HCT116 (cell line): ENCODE results near the gene TMEM132D. TPM values are rescaled to one million over a fixed set of nuclear protein-coding genes. Genes with fewer than 3 reads are reported as not detected.

ENCODE experiments used
- ATAC-seq: fragments of 200-7000 bp; cut with Tn5 transposase; 2 replicates; pipeline ENCODE4 v1.9.1; 2020; ENCODE audit warnings: mild to moderate bottlenecking, moderate library complexity
- BruUV-seq: library from RNA; stranded (reverse); fragments of 400-500 nt; replicated peaks from 2 replicates; lab custom pipeline; 2021; lab: Mats Ljungman, UMichigan
- CTCF ChIA-PET: fragments of 300-600 bp; sonication (Branson Sonifier 250); formaldehyde crosslinking; loops from one replicate; lab custom pipeline; 2021; ENCODE audit warnings: antibody characterized with exemption; lab: Charles Lee
- POLR2A ChIA-PET: fragments of 300-600, 350-600 bp; sonication (Branson Sonifier 250); formaldehyde crosslinking; loops from one replicate; lab custom pipeline; 2021; ENCODE audit warnings: antibody characterized with exemption; lab: Charles Lee
- RAD21 ChIA-PET, 2 experiments: fragments of 300-600 bp; sonication (Branson Sonifier 250); formaldehyde crosslinking; loops; one replicate each; lab custom pipeline; 2023; ENCODE audit warnings: low total read pairs in 2 of 2; ENCODE audit not compliant: uncharacterized antibody in 2 of 2, unreplicated experiment in 2 of 2, low non-redundant PET in 1 of 2; lab: Charles Lee
- DNase-seq: peaks from one replicate; pipeline ENCODE4 v3.0.0-alpha.2; 2010; ENCODE audit warnings: low read depth, low spot score
- H2AFZ ChIP-seq: fragments of 200-600 bp; shearing (Covaris generic), sonication (generic); 2 replicates; pipeline ENCODE4 v1.6.1; 2017; ENCODE audit warnings: low read depth, mixed run types, mixed read lengths, antibody characterized with exemption, low read length; ENCODE audit not compliant: poor library complexity, severe bottlenecking
- H3K27ac ChIP-seq: 2 replicates; pipeline ENCODE4 v1.5.1; 2012; ENCODE audit warnings: low read depth, low read length
- H3K27me3 ChIP-seq: fragments of 200-600 bp; sonication (generic); 2 replicates; pipeline ENCODE4 v1.6.1; 2016; ENCODE audit warnings: mixed run types, low read length, mixed read lengths; ENCODE audit not compliant: insufficient read depth
- H3K36me3 ChIP-seq, 2 experiments: fragments of 200-500 bp in 1 of 2; fragments of 200-600 bp in 1 of 2; sonication (Bioruptor generic) in 1 of 2; sonication (generic) in 1 of 2; 2 replicates each; pipeline versions ENCODE4 v1.5.1 to v1.6.1; 2014 to 2016; ENCODE audit warnings: low read length in 2 of 2, inconsistent platforms in 1 of 2, mixed read lengths in 1 of 2, mixed run types in 1 of 2; ENCODE audit not compliant: insufficient read depth in 2 of 2, control insufficient read depth in 1 of 2
- H3K4me1 ChIP-seq, 2 experiments: fragments of 200-600 bp in 1 of 2; sonication (generic) in 1 of 2; 2 replicates each; pipeline versions ENCODE4 v1.5.1 to v1.6.1; 2012 to 2017; ENCODE audit warnings: low read length in 2 of 2, inconsistent platforms in 1 of 2, mild to moderate bottlenecking in 1 of 2, mixed read lengths in 1 of 2, mixed run types in 1 of 2, moderate library complexity in 1 of 2; ENCODE audit not compliant: insufficient read depth in 2 of 2, control insufficient read depth in 1 of 2
- H3K4me2 ChIP-seq: fragments of 200-600 bp; sonication (generic); 2 replicates; pipeline ENCODE4 v1.6.1; 2017; ENCODE audit warnings: mixed run types, low read length, mixed read lengths
- H3K4me3 ChIP-seq, 2 experiments: fragments of 200-600 bp in 1 of 2; sonication (generic) in 1 of 2; replicated peaks in 1 of 2; 2 replicates each; pipeline ENCODE4 v1.5.1; 2011 to 2016; ENCODE audit warnings: low read length in 2 of 2, control low read depth in 1 of 2, low read depth in 1 of 2, mild to moderate bottlenecking in 1 of 2, mixed read lengths in 1 of 2, mixed run types in 1 of 2
- H3K79me2 ChIP-seq: fragments of 200-600 bp; sonication (generic); 2 replicates; pipeline ENCODE4 v1.6.1; 2017; ENCODE audit warnings: mild to moderate bottlenecking, mixed run types, low read length, moderate library complexity, mixed read lengths; ENCODE audit not compliant: insufficient read depth
- H3K9ac ChIP-seq: fragments of 200-600 bp; sonication (generic); 2 replicates; pipeline ENCODE4 v1.6.1; 2016; ENCODE audit warnings: low read length, mixed read lengths
- H3K9me2 ChIP-seq: fragments of 200-600 bp; sonication (generic), shearing (Covaris generic); 2 replicates; pipeline ENCODE4 v1.6.1; 2017; ENCODE audit warnings: mixed run types, mild to moderate bottlenecking, moderate library complexity; ENCODE audit not compliant: insufficient read depth
- H3K9me3 ChIP-seq, 2 experiments: fragments of 200-500 bp in 1 of 2; fragments of 200-600 bp in 1 of 2; sonication (Bioruptor generic) in 1 of 2; sonication (generic) in 1 of 2; 2 replicates each; pipeline ENCODE4 v1.6.1; 2014 to 2017; ENCODE audit warnings: low read length in 2 of 2, mixed read lengths in 2 of 2, inconsistent platforms in 1 of 2, low read depth in 1 of 2, mild to moderate bottlenecking in 1 of 2, mixed run types in 1 of 2, moderate library complexity in 1 of 2; ENCODE audit not compliant: control insufficient read depth in 1 of 2, insufficient read depth in 1 of 2
- H4K20me1 ChIP-seq: fragments of 200-600 bp; sonication (generic), shearing (Covaris generic); 2 replicates; pipeline ENCODE4 v1.6.1; 2017; ENCODE audit warnings: mixed run types, mild to moderate bottlenecking, moderate library complexity; ENCODE audit not compliant: insufficient read depth
- CBX3 ChIP-seq: IDR thresholded peaks from 2 replicates; pipeline ENCODE4 v1.6.1; 2012; ENCODE audit warnings: low read depth
- CEBPB ChIP-seq: IDR thresholded peaks from 2 replicates; pipeline ENCODE4 v1.6.1; 2012; ENCODE audit warnings: low read depth
- EGR1 ChIP-seq: IDR thresholded peaks from 2 replicates; pipeline ENCODE4 v1.6.1; 2012; ENCODE audit warnings: low read depth
- EZH2 ChIP-seq: fragments of 200-600 bp; sonication (generic); IDR thresholded peaks from 2 replicates; pipeline ENCODE4 v1.6.1; 2017; ENCODE audit warnings: antibody characterized with exemption, mixed run types
- EZH2phosphoT487 ChIP-seq: fragments of 200-600 bp; IDR thresholded peaks from 2 replicates; pipeline ENCODE4 v1.6.1; 2018; ENCODE audit warnings: antibody characterized with exemption, borderline replicate concordance
- FOSL1 ChIP-seq: IDR thresholded peaks from 2 replicates; pipeline ENCODE4 v1.6.1; 2012; ENCODE audit warnings: low read depth
- JUND ChIP-seq: IDR thresholded peaks from 2 replicates; pipeline ENCODE4 v1.6.1; 2012
- POLR2A ChIP-seq: IDR thresholded peaks from 2 replicates; pipeline ENCODE4 v1.7.0; 2011; ENCODE audit warnings: borderline replicate concordance; ENCODE audit not compliant: insufficient read depth, insufficient read length; ENCODE audit errors: extremely low read depth
- POLR2AphosphoS5 ChIP-seq: IDR thresholded peaks from 2 replicates; pipeline ENCODE4 v1.6.1; 2011; ENCODE audit warnings: mild to moderate bottlenecking, low read depth, low read length, moderate library complexity
- RAD21 ChIP-seq: IDR thresholded peaks from 2 replicates; pipeline ENCODE4 v1.6.1; 2012; ENCODE audit warnings: low read depth, mild to moderate bottlenecking
- SIN3A ChIP-seq: IDR thresholded peaks from 2 replicates; pipeline ENCODE4 v1.6.1; 2012; ENCODE audit warnings: low read depth
- SRF ChIP-seq: IDR thresholded peaks from 2 replicates; pipeline ENCODE4 v1.6.1; 2012; ENCODE audit warnings: low read depth
- ZNF274 ChIP-seq: fragments of 200-500 bp; sonication (Bioruptor generic); IDR thresholded peaks from 2 replicates; pipeline ENCODE4 v1.6.1; 2014; ENCODE audit warnings: mild to moderate bottlenecking, low read depth, low read length, inconsistent platforms
- intact Hi-C: fragments of 100-400 bp; cut with micrococcal nuclease; formaldehyde crosslinking; loops from 2 replicates; pipeline ENCODE4 v1.10.0; 2022
- total RNA-seq: library from RNA; stranded (reverse); gene quantifications from one replicate; pipeline ENCODE4 v1.2.1, GENCODE V29; 2021; ENCODE audit not compliant: unreplicated experiment
- TF ChIP-seq, protein P1 (sequence below): IDR thresholded peaks from 2 replicates; pipeline ENCODE4 v1.6.1; 2012; ENCODE audit warnings: low read depth
- TF ChIP-seq, protein P2 (sequence below): IDR thresholded peaks from 2 replicates; pipeline ENCODE4 v1.6.1; 2011; ENCODE audit warnings: mild to moderate bottlenecking, low read length, moderate library complexity; ENCODE audit not compliant: insufficient replicate concordance; ENCODE audit errors: extremely low read depth
- TF ChIP-seq, protein P3 (sequence below): IDR thresholded peaks from 2 replicates; pipeline ENCODE4 v1.6.1; 2012

TMEM132D gene
- total RNA-seq, 1 experiment from 2014 or later: not detected

DNA sequence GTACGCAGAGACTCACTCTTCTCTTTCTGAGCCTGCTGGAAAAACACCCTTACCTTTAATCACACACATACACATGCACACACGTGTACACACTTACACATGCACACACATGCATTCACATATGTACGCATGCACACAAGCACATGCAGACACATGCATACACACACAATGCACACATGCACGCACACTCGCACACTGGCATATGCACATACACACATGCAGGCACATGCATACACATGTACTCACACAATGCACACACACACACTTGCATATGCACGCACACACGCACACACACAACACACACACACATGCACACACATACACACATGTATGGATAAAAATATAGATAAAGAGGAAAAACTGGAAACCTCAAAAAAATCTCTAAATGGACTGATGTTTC is 801.6 kb downstream of the TMEM132D start:
- Histone ChIP-seq H3K4me1 (no peaks in the 10 kb centered on the region), H3K4me2 (no peak overlapping the region), H4K20me1 (no peaks in the 10 kb centered on the region), H3K27ac (no peak overlapping the region), H3K27me3 (no peaks in the 10 kb centered on the region), H3K79me2 (no peaks in the 10 kb centered on the region), H3K9ac (no peak overlapping the region), H2AFZ (no peak overlapping the region), H3K9me2 (no peaks in the 10 kb centered on the region), H3K9me3 (peaks cover 4 to 13% of the 10 kb centered on the region in 2 experiments; a peak in 2 of 4 replicates), H3K4me3 (no peak overlapping the region), H3K36me3 (no peaks in the 10 kb centered on the region)
- TF ChIP-seq CBX3 (no peak), RAD21 (no peak), EZH2 (no peak), EGR1 (no peak), EZH2phosphoT487 (no peak), POLR2A (no peak)
- TF ChIP-seq, protein P1, sequence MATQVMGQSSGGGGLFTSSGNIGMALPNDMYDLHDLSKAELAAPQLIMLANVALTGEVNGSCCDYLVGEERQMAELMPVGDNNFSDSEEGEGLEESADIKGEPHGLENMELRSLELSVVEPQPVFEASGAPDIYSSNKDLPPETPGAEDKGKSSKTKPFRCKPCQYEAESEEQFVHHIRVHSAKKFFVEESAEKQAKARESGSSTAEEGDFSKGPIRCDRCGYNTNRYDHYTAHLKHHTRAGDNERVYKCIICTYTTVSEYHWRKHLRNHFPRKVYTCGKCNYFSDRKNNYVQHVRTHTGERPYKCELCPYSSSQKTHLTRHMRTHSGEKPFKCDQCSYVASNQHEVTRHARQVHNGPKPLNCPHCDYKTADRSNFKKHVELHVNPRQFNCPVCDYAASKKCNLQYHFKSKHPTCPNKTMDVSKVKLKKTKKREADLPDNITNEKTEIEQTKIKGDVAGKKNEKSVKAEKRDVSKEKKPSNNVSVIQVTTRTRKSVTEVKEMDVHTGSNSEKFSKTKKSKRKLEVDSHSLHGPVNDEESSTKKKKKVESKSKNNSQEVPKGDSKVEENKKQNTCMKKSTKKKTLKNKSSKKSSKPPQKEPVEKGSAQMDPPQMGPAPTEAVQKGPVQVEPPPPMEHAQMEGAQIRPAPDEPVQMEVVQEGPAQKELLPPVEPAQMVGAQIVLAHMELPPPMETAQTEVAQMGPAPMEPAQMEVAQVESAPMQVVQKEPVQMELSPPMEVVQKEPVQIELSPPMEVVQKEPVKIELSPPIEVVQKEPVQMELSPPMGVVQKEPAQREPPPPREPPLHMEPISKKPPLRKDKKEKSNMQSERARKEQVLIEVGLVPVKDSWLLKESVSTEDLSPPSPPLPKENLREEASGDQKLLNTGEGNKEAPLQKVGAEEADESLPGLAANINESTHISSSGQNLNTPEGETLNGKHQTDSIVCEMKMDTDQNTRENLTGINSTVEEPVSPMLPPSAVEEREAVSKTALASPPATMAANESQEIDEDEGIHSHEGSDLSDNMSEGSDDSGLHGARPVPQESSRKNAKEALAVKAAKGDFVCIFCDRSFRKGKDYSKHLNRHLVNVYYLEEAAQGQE: no peak
- RAD21 ChIA-PET: no interaction called here
- ATAC-seq: no peak
- DNase-seq: no peak
- intact Hi-C loops: no loop called here
- POLR2A ChIA-PET: no interaction called here
- no TSS peak for BruUV-seq
- CTCF ChIA-PET: no interaction called here

DNA sequence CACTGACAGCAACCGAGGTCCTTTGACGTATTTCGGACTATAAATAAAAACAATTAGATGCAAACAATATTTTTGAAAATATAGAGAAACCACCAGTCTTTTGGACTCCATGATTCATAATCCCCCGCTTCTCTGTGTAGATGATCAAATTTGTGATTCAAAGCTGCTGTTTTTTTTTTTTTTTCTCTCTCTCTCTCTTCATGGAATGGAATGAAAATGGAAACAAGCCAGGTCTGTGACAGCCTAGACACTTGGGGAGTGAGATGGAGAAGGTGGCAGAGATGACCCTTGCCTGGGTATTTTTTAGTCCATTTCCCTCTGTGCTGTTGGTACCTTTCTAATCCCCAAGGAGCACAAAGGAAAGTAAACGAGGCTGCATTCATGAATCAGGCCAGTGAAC is 802.0 kb downstream of the TMEM132D start:
- Histone ChIP-seq H4K20me1 (no peaks in the 10 kb centered on the region), H3K9me2 (no peaks in the 10 kb centered on the region), H3K79me2 (no peaks in the 10 kb centered on the region), H2AFZ (no peak overlapping the region), H3K27ac (no peak overlapping the region), H3K27me3 (no peaks in the 10 kb centered on the region), H3K36me3 (no peaks in the 10 kb centered on the region), H3K9me3 (peaks cover 4 to 13% of the 10 kb centered on the region in 2 experiments; a peak in 2 of 4 replicates), H3K9ac (no peak overlapping the region), H3K4me1 (no peaks in the 10 kb centered on the region), H3K4me3 (no peak overlapping the region), H3K4me2 (no peak overlapping the region)
- no peak for ATAC-seq
- ChIA-PET RAD21 (no interaction called here), CTCF (no interaction called here), POLR2A (no interaction called here)
- intact Hi-C loops: no loop called here
- no peak for DNase-seq
- BruUV-seq: no TSS peak
- no peak for TF ChIP-seq EGR1
- TF ChIP-seq CEBPB: no peak
- TF ChIP-seq, protein P2, sequence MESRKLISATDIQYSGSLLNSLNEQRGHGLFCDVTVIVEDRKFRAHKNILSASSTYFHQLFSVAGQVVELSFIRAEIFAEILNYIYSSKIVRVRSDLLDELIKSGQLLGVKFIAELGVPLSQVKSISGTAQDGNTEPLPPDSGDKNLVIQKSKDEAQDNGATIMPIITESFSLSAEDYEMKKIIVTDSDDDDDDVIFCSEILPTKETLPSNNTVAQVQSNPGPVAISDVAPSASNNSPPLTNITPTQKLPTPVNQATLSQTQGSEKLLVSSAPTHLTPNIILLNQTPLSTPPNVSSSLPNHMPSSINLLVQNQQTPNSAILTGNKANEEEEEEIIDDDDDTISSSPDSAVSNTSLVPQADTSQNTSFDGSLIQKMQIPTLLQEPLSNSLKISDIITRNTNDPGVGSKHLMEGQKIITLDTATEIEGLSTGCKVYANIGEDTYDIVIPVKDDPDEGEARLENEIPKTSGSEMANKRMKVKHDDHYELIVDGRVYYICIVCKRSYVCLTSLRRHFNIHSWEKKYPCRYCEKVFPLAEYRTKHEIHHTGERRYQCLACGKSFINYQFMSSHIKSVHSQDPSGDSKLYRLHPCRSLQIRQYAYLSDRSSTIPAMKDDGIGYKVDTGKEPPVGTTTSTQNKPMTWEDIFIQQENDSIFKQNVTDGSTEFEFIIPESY: no peak
- TF ChIP-seq EZH2: no peak
- TF ChIP-seq POLR2A: no peak
- TF ChIP-seq JUND: no peak
- TF ChIP-seq, protein P3, sequence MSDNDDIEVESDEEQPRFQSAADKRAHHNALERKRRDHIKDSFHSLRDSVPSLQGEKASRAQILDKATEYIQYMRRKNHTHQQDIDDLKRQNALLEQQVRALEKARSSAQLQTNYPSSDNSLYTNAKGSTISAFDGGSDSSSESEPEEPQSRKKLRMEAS: no peak
- TF ChIP-seq FOSL1: no peak
- TF ChIP-seq SIN3A: no peak
- TF ChIP-seq POLR2AphosphoS5: no peak
- TF ChIP-seq SRF: no peak
- no peak for TF ChIP-seq ZNF274
